Natural killer cell (primary cell): ENCODE results near the gene SNED1. TPM values are rescaled to one million over a fixed set of nuclear protein-coding genes. Genes with fewer than 3 reads are reported as not detected.

Source experiments
- ATAC-seq, 3 donors: fragments of 150-1000 bp in 2 of 3; fragments of 200-7000 bp in 1 of 3; cut with Tn5 transposase; 1 replicate in 1 of 3; 2 replicates in 2 of 3; pipeline ENCODE4 v1.10.0; 2021; ENCODE audit warnings: mild to moderate bottlenecking in 2 of 3, moderate library complexity in 2 of 3
- DNase-seq, 2 donors: peaks; one replicate each; pipeline versions ENCODE4 v3.0.0 to v3.0.0-alpha.2; 2013 to 2021; ENCODE audit warnings: mixed read lengths in 1 of 2
- H3K27ac ChIP-seq: one replicate; pipeline ENCODE4 v1.5.1; 2013; ENCODE audit warnings: mild to moderate bottlenecking, low read length
- H3K27me3 ChIP-seq: one replicate; pipeline ENCODE4 v1.6.1; 2013; ENCODE audit warnings: low read length; ENCODE audit not compliant: control insufficient read depth, insufficient read depth
- H3K36me3 ChIP-seq: one replicate; pipeline ENCODE4 v1.6.1; 2013; ENCODE audit warnings: low read length; ENCODE audit not compliant: control insufficient read depth, insufficient read depth
- H3K4me1 ChIP-seq: one replicate; pipeline ENCODE4 v1.6.1; 2013; ENCODE audit warnings: low read length; ENCODE audit not compliant: control insufficient read depth, insufficient read depth
- H3K4me3 ChIP-seq: one replicate; pipeline ENCODE4 v1.5.1; 2013; ENCODE audit warnings: low read length
- H3K9me3 ChIP-seq: one replicate; pipeline ENCODE4 v1.6.1; 2013; ENCODE audit warnings: low read length; ENCODE audit not compliant: control insufficient read depth, insufficient read depth
- H3K27ac Mint-ChIP-seq, 2 donors: one replicate each; pipeline ENCODE4 v1.8.0; 2022; ENCODE audit warnings: mild to moderate bottlenecking in 2 of 2, mixed read lengths in 2 of 2, moderate library complexity in 1 of 2
- H3K27me3 Mint-ChIP-seq, 2 donors: one replicate each; pipeline ENCODE4 v1.8.0; 2022; ENCODE audit warnings: low read depth in 2 of 2, mixed read lengths in 2 of 2
- H3K36me3 Mint-ChIP-seq: one replicate; pipeline ENCODE4 v1.8.0; 2022; ENCODE audit warnings: mixed read lengths
- H3K4me1 Mint-ChIP-seq, 2 donors: one replicate each; pipeline ENCODE4 v1.8.0; 2022; ENCODE audit warnings: mixed read lengths in 2 of 2
- H3K4me3 Mint-ChIP-seq: one replicate; pipeline ENCODE4 v1.8.0; 2022; ENCODE audit warnings: mild to moderate bottlenecking, moderate library complexity, mixed read lengths
- H3K9me3 Mint-ChIP-seq, 2 donors: one replicate each; pipeline ENCODE4 v1.8.0; 2022; ENCODE audit warnings: mixed read lengths in 2 of 2
- WGBS: methylation state at CpG from one replicate; pipeline ENCODE4 v1.1.7; 2013; ENCODE audit warnings: missing lambda C conversion rate; ENCODE audit not compliant: insufficient coverage; 5-methylcytosine and 5-hydroxymethylcytosine counted together
- intact Hi-C: fragments of 100-400 bp; cut with micrococcal nuclease; formaldehyde crosslinking; loops from one replicate; pipeline ENCODE4 v1.14.2; 2022
- total RNA-seq, 4 donors: library from RNA; stranded (reverse); fragments of 120-200 nt in 1 of 4; gene quantifications; one replicate each; pipeline versions ENCODE4 v1.2.3 to v1.2.4, GENCODE V29; 2013 to 2022
- TF ChIP-seq, protein P1 (sequence below): fragments of 200-600 bp; IDR thresholded peaks from one replicate; pipeline ENCODE4 v1.8.0; 2022; ENCODE audit warnings: antibody characterized with exemption

SNED1 gene
- total RNA-seq, 3 donors from 2014 or later (not counting 1 experiment from before 2014, with no cell fraction given): 0.97 to 4.9 (median 2.5) TPM

DNA sequence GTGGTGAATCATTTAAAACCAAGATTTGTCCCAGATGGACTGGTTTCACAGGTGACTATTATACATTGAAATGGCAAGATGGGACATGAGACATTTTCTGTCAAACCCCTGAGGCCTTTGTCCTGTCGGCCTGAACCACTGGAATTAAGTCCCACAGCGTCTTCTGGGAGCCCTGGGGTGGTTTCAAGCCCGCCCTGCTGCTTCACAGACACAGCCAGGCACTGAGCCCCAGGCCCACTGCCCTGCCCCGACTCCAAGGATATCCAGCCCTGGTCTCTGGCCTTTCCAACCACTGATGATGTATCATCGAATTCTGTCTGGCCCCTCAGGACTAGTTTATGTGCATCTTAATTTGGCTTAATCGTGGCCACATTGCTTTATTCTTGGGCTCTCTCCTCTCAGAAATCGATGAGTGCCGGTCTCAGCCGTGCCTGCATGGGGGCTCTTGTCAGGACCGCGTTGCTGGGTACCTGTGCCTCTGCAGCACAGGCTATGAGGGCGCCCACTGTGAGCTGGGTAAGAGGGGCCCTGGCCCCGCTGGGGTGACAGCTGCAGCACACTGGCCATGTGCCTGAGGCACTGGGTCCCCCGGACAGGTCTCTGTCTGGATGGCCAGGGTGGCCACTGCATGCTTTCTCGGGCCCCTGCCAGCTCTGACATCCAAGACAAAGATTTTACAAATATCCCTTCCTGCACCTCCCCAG, 64.1 kb downstream of the SNED1 start:
- 91% methylated on average over 15 of the region's 15 CpGs for WGBS
- Mint-ChIP-seq H3K9me3 (no peaks in the 10 kb centered on the region), H3K4me3 (no peak overlapping the region), H3K36me3 (no peaks in the 10 kb centered on the region), H3K27me3 (no peaks in the 10 kb centered on the region), H3K27ac (no peak overlapping the region), H3K4me1 (peaks cover 0 to 4% of the 10 kb centered on the region in 2 donors)
- Histone ChIP-seq H3K27ac (no peak overlapping the region), H3K9me3 (no peaks in the 10 kb centered on the region), H3K4me1 (peaks cover 6% of the 10 kb centered on the region), H3K36me3 (no peaks in the 10 kb centered on the region), H3K4me3 (no peak overlapping the region), H3K27me3 (no peaks in the 10 kb centered on the region)
- no peak for DNase-seq
- intact Hi-C loops: no loop called here
- TF ChIP-seq, protein P1, sequence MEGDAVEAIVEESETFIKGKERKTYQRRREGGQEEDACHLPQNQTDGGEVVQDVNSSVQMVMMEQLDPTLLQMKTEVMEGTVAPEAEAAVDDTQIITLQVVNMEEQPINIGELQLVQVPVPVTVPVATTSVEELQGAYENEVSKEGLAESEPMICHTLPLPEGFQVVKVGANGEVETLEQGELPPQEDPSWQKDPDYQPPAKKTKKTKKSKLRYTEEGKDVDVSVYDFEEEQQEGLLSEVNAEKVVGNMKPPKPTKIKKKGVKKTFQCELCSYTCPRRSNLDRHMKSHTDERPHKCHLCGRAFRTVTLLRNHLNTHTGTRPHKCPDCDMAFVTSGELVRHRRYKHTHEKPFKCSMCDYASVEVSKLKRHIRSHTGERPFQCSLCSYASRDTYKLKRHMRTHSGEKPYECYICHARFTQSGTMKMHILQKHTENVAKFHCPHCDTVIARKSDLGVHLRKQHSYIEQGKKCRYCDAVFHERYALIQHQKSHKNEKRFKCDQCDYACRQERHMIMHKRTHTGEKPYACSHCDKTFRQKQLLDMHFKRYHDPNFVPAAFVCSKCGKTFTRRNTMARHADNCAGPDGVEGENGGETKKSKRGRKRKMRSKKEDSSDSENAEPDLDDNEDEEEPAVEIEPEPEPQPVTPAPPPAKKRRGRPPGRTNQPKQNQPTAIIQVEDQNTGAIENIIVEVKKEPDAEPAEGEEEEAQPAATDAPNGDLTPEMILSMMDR: no peak
- no peak for ATAC-seq

DNA sequence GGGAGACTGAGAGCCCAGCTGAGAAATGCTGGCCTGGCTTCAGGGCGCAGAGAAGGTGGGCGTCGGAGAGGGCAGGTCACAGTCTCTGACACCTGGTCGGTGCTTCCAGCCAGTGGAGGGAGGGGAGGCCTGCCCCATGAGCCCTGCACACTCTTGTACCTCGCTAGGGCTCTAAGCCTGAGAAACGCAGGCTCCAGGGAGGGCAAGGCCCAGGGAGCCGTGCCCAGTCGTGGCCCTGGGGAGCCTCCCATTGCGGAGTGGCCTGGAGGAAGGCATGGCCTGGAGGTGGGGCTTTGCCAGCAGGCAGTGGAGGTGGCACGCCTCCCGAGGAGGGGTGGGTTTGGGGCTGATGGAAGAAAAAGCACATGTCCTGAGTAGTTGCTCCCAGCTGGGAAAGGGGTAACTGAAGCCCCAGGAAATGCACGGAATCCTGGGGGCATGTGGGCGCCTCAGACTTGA, 64.7 kb downstream of the SNED1 start:
- Histone ChIP-seq H3K27ac (no peak overlapping the region), H3K4me3 (no peak overlapping the region), H3K9me3 (no peaks in the 10 kb centered on the region), H3K4me1 (peaks cover 6% of the 10 kb centered on the region), H3K27me3 (no peaks in the 10 kb centered on the region), H3K36me3 (no peaks in the 10 kb centered on the region)
- no peaks in the 10 kb centered on the region for H3K36me3 Mint-ChIP-seq
- 85% methylated on average over 13 of the region's 13 CpGs for WGBS
- intact Hi-C loops: no loop called here
- TF ChIP-seq, protein P1: no peak
- no peaks in the 10 kb centered on the region for H3K9me3 Mint-ChIP-seq
- no peak for ATAC-seq
- H3K4me3 Mint-ChIP-seq: no peak overlapping the region
- no peaks in the 10 kb centered on the region for H3K27me3 Mint-ChIP-seq
- no peak for DNase-seq
- H3K27ac Mint-ChIP-seq: no peak overlapping the region
- peaks cover 0 to 4% of the 10 kb centered on the region in 2 donors for H3K4me1 Mint-ChIP-seq

DNA sequence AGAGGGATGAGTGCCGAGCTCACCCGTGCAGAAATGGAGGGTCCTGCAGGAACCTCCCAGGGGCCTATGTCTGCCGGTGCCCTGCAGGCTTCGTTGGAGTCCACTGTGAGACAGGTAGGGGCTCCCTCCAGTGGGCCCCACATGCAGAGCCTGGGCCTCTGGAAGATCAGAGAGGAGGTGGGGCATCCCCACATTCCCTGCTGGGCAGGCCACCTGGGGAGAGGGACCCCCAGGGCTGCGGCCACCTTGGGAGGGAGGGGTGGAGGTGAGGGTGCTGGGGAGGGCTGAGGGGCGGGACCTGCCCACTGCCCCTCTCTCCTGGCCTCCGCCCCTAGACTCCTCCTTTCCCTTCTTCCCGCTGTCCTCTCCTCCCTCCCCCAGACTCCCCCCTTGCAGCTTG, 65.2 kb downstream of the SNED1 start:
- H3K9me3 ChIP-seq: no peaks in the 10 kb centered on the region
- Mint-ChIP-seq H3K4me1 (peaks cover 0 to 4% of the 10 kb centered on the region in 2 donors), H3K27me3 (no peaks in the 10 kb centered on the region), H3K9me3 (no peaks in the 10 kb centered on the region), H3K27ac (no peak overlapping the region), H3K36me3 (no peaks in the 10 kb centered on the region), H3K4me3 (no peak overlapping the region)
- no peak overlapping the region for H3K4me3 ChIP-seq
- 53% methylated on average over 6 of the region's 8 CpGs for WGBS
- peaks cover 6% of the 10 kb centered on the region for H3K4me1 ChIP-seq
- H3K27ac ChIP-seq: no peak overlapping the region
- ATAC-seq (no peak), DNase-seq (no peak)
- no peaks in the 10 kb centered on the region for H3K27me3 ChIP-seq
- H3K36me3 ChIP-seq: no peaks in the 10 kb centered on the region
- TF ChIP-seq, protein P1: no peak
- intact Hi-C loops: no loop called here
